MM.1S (cell line): ENCODE results near the gene CAGE1.

ENCODE experiments used
- DNase-seq: peaks from one replicate; pipeline ENCODE4 v3.0.0-alpha.2; 2015
- H2AFZ ChIP-seq: fragments of 300-600 bp; sonication (generic); 2 replicates; pipeline ENCODE4 v1.6.0; 2016; ENCODE audit warnings: antibody characterized with exemption, low read length
- H3F3A ChIP-seq: fragments of 300-600 bp; sonication (generic); 2 replicates; pipeline ENCODE4 v1.6.1; 2016; ENCODE audit warnings: mild to moderate bottlenecking, antibody characterized with exemption, low read length, moderate library complexity, mixed read lengths; ENCODE audit not compliant: insufficient read depth
- H3K27ac ChIP-seq: fragments of 300-600 bp; sonication (generic); 2 replicates; pipeline ENCODE4 v1.5.1; 2016; ENCODE audit warnings: mild to moderate bottlenecking, low read length
- H3K27me3 ChIP-seq: fragments of 300-600 bp; sonication (generic); replicated peaks from 2 replicates; pipeline ENCODE4 v1.6.0; 2016; ENCODE audit warnings: low read length; ENCODE audit not compliant: insufficient read depth
- H3K36me3 ChIP-seq: fragments of 300-600 bp; sonication (generic); replicated peaks from 2 replicates; pipeline ENCODE4 v1.6.1; 2016; ENCODE audit warnings: mild to moderate bottlenecking, low read length, mixed read lengths; ENCODE audit not compliant: insufficient read depth
- H3K4me1 ChIP-seq: fragments of 300-600 bp; sonication (generic); 2 replicates; pipeline ENCODE4 v1.6.1; 2016; ENCODE audit warnings: low read length, mixed read lengths
- H3K4me2 ChIP-seq: fragments of 300-600 bp; sonication (generic); 2 replicates; pipeline ENCODE4 v1.6.0; 2016; ENCODE audit warnings: low read depth, low read length
- H3K4me3 ChIP-seq: fragments of 300-600 bp; sonication (generic); 2 replicates; pipeline ENCODE4 v1.5.1; 2016; ENCODE audit warnings: low read length, mixed read lengths
- H3K79me2 ChIP-seq: fragments of 300-600 bp; sonication (generic); 2 replicates; pipeline ENCODE4 v1.6.1; 2016; ENCODE audit warnings: mixed run types, low read length, mixed read lengths
- H3K9ac ChIP-seq: fragments of 300-600 bp; sonication (generic); 2 replicates; pipeline ENCODE4 v1.6.1; 2016; ENCODE audit warnings: low read length, mixed read lengths
- H3K9me2 ChIP-seq: fragments of 300-600 bp; sonication (generic); replicated peaks from 2 replicates; pipeline ENCODE4 v1.6.1; 2016; ENCODE audit warnings: mild to moderate bottlenecking, low read length, mixed read lengths; ENCODE audit not compliant: insufficient read depth
- H3K9me3 ChIP-seq: fragments of 300-600 bp; sonication (generic); replicated peaks from 2 replicates; pipeline ENCODE4 v1.6.1; 2016; ENCODE audit warnings: mild to moderate bottlenecking, low read length, mixed read lengths; ENCODE audit not compliant: insufficient read depth
- H4K20me1 ChIP-seq: fragments of 300-600 bp; sonication (generic); 2 replicates; pipeline ENCODE4 v1.6.1; 2016; ENCODE audit warnings: mild to moderate bottlenecking, low read length, moderate library complexity, mixed read lengths; ENCODE audit not compliant: insufficient read depth
- CTCF ChIP-seq: fragments of 300-600 bp; sonication (generic); IDR thresholded peaks from 2 replicates; pipeline ENCODE4 v1.5.1; 2016; ENCODE audit warnings: antibody characterized with exemption, low read length, mixed read lengths
- EZH2 ChIP-seq: fragments of 300-600 bp; sonication (generic); optimal IDR thresholded peaks from 2 replicates; pipeline ENCODE3; 2017; ENCODE audit warnings: low read depth, mild to moderate bottlenecking, antibody characterized with exemption, low read length, mixed read lengths
- EZH2phosphoT487 ChIP-seq: fragments of 300-600 bp; sonication (generic); IDR thresholded peaks from 2 replicates; pipeline ENCODE4 v1.6.1; 2018; ENCODE audit warnings: antibody characterized with exemption, low read length

The CAGE1 gene

GRCh38 chr6:7401075-7401474, 11.5 kb upstream of the CAGE1 start:
- Histone ChIP-seq H3K4me2 (no peak overlapping the region), H3K9ac (no peak overlapping the region)
- no peak for DNase-seq

GRCh38 chr6:7392402-7392801, 2.9 kb upstream of the CAGE1 start:
- Histone ChIP-seq H3K4me1 (peaks cover 11% of the 10 kb centered on the region), H4K20me1 (no peaks in the 10 kb centered on the region), H3K36me3 (no peaks in the 10 kb centered on the region), H3K4me3 (no peak overlapping the region), H3K4me2 (no peak overlapping the region), H3K27me3 (no peaks in the 10 kb centered on the region), H3K9me3 (no peaks in the 10 kb centered on the region), H3K27ac (no peak overlapping the region), H3K9ac (no peak overlapping the region), H3F3A (peaks cover 19% of the 10 kb centered on the region), H2AFZ (no peak overlapping the region), H3K9me2 (no peaks in the 10 kb centered on the region), H3K79me2 (peaks cover 25% of the 10 kb centered on the region)
- no peak for TF ChIP-seq EZH2phosphoT487
- no peak for TF ChIP-seq CTCF
- no peak for TF ChIP-seq EZH2
- no peak for DNase-seq

More at GRCh38 chr6:7401075-7401474, 11.5 kb upstream of the CAGE1 start:
- no peaks in the 10 kb centered on the region for H4K20me1 ChIP-seq
- TF ChIP-seq EZH2phosphoT487 (no peak), CTCF (no peak), EZH2 (no peak)
- H3K79me2 ChIP-seq = no peaks in the 10 kb centered on the region
- peaks cover 15% of the 10 kb centered on the region; the same call in 1 of the 2 replicates for H3K36me3 ChIP-seq
- no peaks in the 10 kb centered on the region for H3K4me1 ChIP-seq
- H3F3A ChIP-seq = no peaks in the 10 kb centered on the region
- H3K27me3 ChIP-seq = no peaks in the 10 kb centered on the region
- H2AFZ ChIP-seq = no peak overlapping the region
- no peak overlapping the region for H3K4me3 ChIP-seq
- H3K9me2 ChIP-seq = no peaks in the 10 kb centered on the region
- H3K9me3 ChIP-seq = no peaks in the 10 kb centered on the region
- H3K27ac ChIP-seq = no peak overlapping the region

- no peak overlapping the region for H3K27ac ChIP-seq
- no peak overlapping the region for H2AFZ ChIP-seq
- H3K9me3 ChIP-seq = no peaks in the 10 kb centered on the region
- H3K4me3 ChIP-seq = peak overlapping the region; percentile 84
- H3K9me2 ChIP-seq = no peaks in the 10 kb centered on the region
- H3K4me1 ChIP-seq = peaks cover 11% of the 10 kb centered on the region
- peaks cover 25% of the 10 kb centered on the region for H3K79me2 ChIP-seq
- no peaks in the 10 kb centered on the region for H3K36me3 ChIP-seq
- DNase-seq = no peak
- no peaks in the 10 kb centered on the region for H3K27me3 ChIP-seq
- peaks cover 19% of the 10 kb centered on the region for H3F3A ChIP-seq
- no peaks in the 10 kb centered on the region for H4K20me1 ChIP-seq
- TF ChIP-seq EZH2phosphoT487 = no peak
- peak overlapping the region; percentile 75 for H3K4me2 ChIP-seq
- no peak overlapping the region; the same call in 1 of the 2 replicates for H3K9ac ChIP-seq
Observed at GRCh38 chr6:7391151-7391550, 1.6 kb upstream of the CAGE1 start.

- Histone ChIP-seq H2AFZ (peak overlapping the region; percentile 83), H3K4me2 (peak overlapping the region; percentile 75), H4K20me1 (no peaks in the 10 kb centered on the region), H3K27me3 (no peaks in the 10 kb centered on the region), H3F3A (peaks cover 19% of the 10 kb centered on the region), H3K36me3 (no peaks in the 10 kb centered on the region), H3K4me3 (peak overlapping the region; percentile 84), H3K9me3 (no peaks in the 10 kb centered on the region), H3K79me2 (peaks cover 25% of the 10 kb centered on the region), H3K9me2 (no peaks in the 10 kb centered on the region), H3K9ac (peak overlapping the region; percentile 93), H3K27ac (peak overlapping the region; percentile 99), H3K4me1 (peaks cover 11% of the 10 kb centered on the region)
- DNase-seq = no peak
- TF ChIP-seq CTCF = peak; percentile 30
- TF ChIP-seq EZH2 = no peak
- TF ChIP-seq EZH2phosphoT487 = no peak
Observed at GRCh38 chr6:7390226-7390878, 810 bp upstream of the CAGE1 start.
